ENCODE data around the gene CASKIN1.
A peak's percentile ranks its signal among the peaks of the same experiment; 100 is the strongest.

Gene CASKIN1

GRCh38 chr16:2207872-2208271, 11.5 kb upstream of the CASKIN1 start:
- H3K27me3 ChIP-seq (ENCODE audit: insufficient read depth, low read length) = no peaks in the 10 kb centered on the region

GRCh38 chr16:2206780-2207433, 10.5 kb upstream of the CASKIN1 start:
- H3K9me3 ChIP-seq (ENCODE audit: low read length) = no peaks in the 10 kb centered on the region
- TF ChIP-seq CTCF (IDR thresholded peaks at IDR 0.05; ENCODE audit: low read length) = no peak
- no peak for TF ChIP-seq EZH2 (IDR thresholded peaks at IDR 0.05; ENCODE audit: borderline replicate concordance, low read length)
- no peak overlapping the region for H2AFZ ChIP-seq (ENCODE audit: low read length)
- H3F3A ChIP-seq (ENCODE audit: insufficient read depth, low read length) = no peaks in the 10 kb centered on the region; the same call in 1 of the 2 replicates
- H3K9ac ChIP-seq (ENCODE audit: low read length) = peak overlapping the region; percentile 96
- peak overlapping the region; percentile 55 for H3K27ac ChIP-seq (ENCODE audit: low read depth, low read length, poor library complexity, severe bottlenecking)
- H4K20me1 ChIP-seq (ENCODE audit: insufficient read depth, low read length) = no peaks in the 10 kb centered on the region
- H3K36me3 ChIP-seq (ENCODE audit: insufficient read depth, low read length) = peaks cover 33% of the 10 kb centered on the region; the same call in 1 of the 2 replicates
- peak overlapping the region; percentile 96 for H3K4me2 ChIP-seq (ENCODE audit: low read length)
- H3K9me2 ChIP-seq (ENCODE audit: low read depth, low read length) = no peaks in the 10 kb centered on the region
- peak overlapping the region; percentile 90 for H3K4me3 ChIP-seq (ENCODE audit: low read depth, low read length, poor library complexity, severe bottlenecking)
- no peaks in the 10 kb centered on the region for H3K27me3 ChIP-seq (ENCODE audit: insufficient read depth, low read length)
- no peaks in the 10 kb centered on the region for H3K79me2 ChIP-seq (ENCODE audit: insufficient read depth, low read length)
- H3K4me1 ChIP-seq (ENCODE audit: insufficient read depth, low read length, severe bottlenecking) = peaks cover 25% of the 10 kb centered on the region

More at GRCh38 chr16:2207872-2208271, 11.5 kb upstream of the CASKIN1 start:
- no peaks in the 10 kb centered on the region for H3K79me2 ChIP-seq (ENCODE audit: insufficient read depth, low read length)
- H3K9ac ChIP-seq (ENCODE audit: low read length) = no peak overlapping the region
- peaks cover 34% of the 10 kb centered on the region for H3K4me1 ChIP-seq (ENCODE audit: insufficient read depth, low read length, severe bottlenecking)
- TF ChIP-seq EZH2 (IDR thresholded peaks at IDR 0.05; ENCODE audit: borderline replicate concordance, low read length) (no peak), CTCF (IDR thresholded peaks at IDR 0.05; ENCODE audit: low read length) (no peak)
- no peaks in the 10 kb centered on the region for H3K9me2 ChIP-seq (ENCODE audit: low read depth, low read length)
- no peak overlapping the region for H3K27ac ChIP-seq (ENCODE audit: low read depth, low read length, poor library complexity, severe bottlenecking)
- H2AFZ ChIP-seq (ENCODE audit: low read length) = no peak overlapping the region
- no peaks in the 10 kb centered on the region for H3K9me3 ChIP-seq (ENCODE audit: low read length)
- no peaks in the 10 kb centered on the region for H4K20me1 ChIP-seq (ENCODE audit: insufficient read depth, low read length)
- H3F3A ChIP-seq (ENCODE audit: insufficient read depth, low read length) = no peaks in the 10 kb centered on the region; the same call in 1 of the 2 replicates
- no peak overlapping the region for H3K4me2 ChIP-seq (ENCODE audit: low read length)
- peaks cover 33% of the 10 kb centered on the region; the same call in 1 of the 2 replicates for H3K36me3 ChIP-seq (ENCODE audit: insufficient read depth, low read length)
- H3K4me3 ChIP-seq (ENCODE audit: low read depth, low read length, poor library complexity, severe bottlenecking) = no peak overlapping the region

- H3K4me1 ChIP-seq (ENCODE audit: insufficient read depth, low read length, severe bottlenecking) = peaks cover 22% of the 10 kb centered on the region
- peak overlapping the region; percentile 96 for H3K9ac ChIP-seq (ENCODE audit: low read length)
- peaks cover 33% of the 10 kb centered on the region; the same call in 1 of the 2 replicates for H3K36me3 ChIP-seq (ENCODE audit: insufficient read depth, low read length)
- no peaks in the 10 kb centered on the region for H3K79me2 ChIP-seq (ENCODE audit: insufficient read depth, low read length)
- TF ChIP-seq CTCF (IDR thresholded peaks at IDR 0.05; ENCODE audit: low read length) (no peak), EZH2 (IDR thresholded peaks at IDR 0.05; ENCODE audit: borderline replicate concordance, low read length) (no peak)
- H3K27me3 ChIP-seq (ENCODE audit: insufficient read depth, low read length) = no peaks in the 10 kb centered on the region
- no peaks in the 10 kb centered on the region for H3K9me3 ChIP-seq (ENCODE audit: low read length)
- peak overlapping the region; percentile 90 for H3K4me3 ChIP-seq (ENCODE audit: low read depth, low read length, poor library complexity, severe bottlenecking)
- H3K27ac ChIP-seq (ENCODE audit: low read depth, low read length, poor library complexity, severe bottlenecking) = peak overlapping the region; percentile 55
- H3F3A ChIP-seq (ENCODE audit: insufficient read depth, low read length) = no peaks in the 10 kb centered on the region; the same call in 1 of the 2 replicates
- no peak overlapping the region for H2AFZ ChIP-seq (ENCODE audit: low read length)
- H4K20me1 ChIP-seq (ENCODE audit: insufficient read depth, low read length) = no peaks in the 10 kb centered on the region
- H3K9me2 ChIP-seq (ENCODE audit: low read depth, low read length) = no peaks in the 10 kb centered on the region
- peak overlapping the region; percentile 96 for H3K4me2 ChIP-seq (ENCODE audit: low read length)
Observed at GRCh38 chr16:2206420-2206779, 10.0 kb upstream of the CASKIN1 start.
